Activated effector memory CD4-positive, alpha-beta T cell treated with Interleukin-2 at 50 U/mL for 16 hours (primary cell): ENCODE results near the gene UBE2G2.

ENCODE experiments used
- DNase-seq: peaks from one replicate; pipeline ENCODE4 v3.0.0-alpha.2; 2020

The UBE2G2 gene

GRCh38 chr21:44742418-44743153 is 59.0 kb downstream of the UBE2G2 start:
- no peak for DNase-seq

GRCh38 chr21:44741921-44742320 is 59.7 kb downstream of the UBE2G2 start:
- no peak for DNase-seq

- no peak for DNase-seq
These were observed 60.9 kb downstream of the UBE2G2 start for GRCh38 chr21:44740742-44741141.

GRCh38 chr21:44739316-44739715 is 62.3 kb downstream of the UBE2G2 start:
- DNase-seq = no peak

GRCh38 chr21:44738621-44739020 is 63.0 kb downstream of the UBE2G2 start:
- DNase-seq = no peak

GRCh38 chr21:44737706-44738354 is 63.8 kb downstream of the UBE2G2 start:
- no peak for DNase-seq

- no peak for DNase-seq
These were observed 65.2 kb downstream of the UBE2G2 start for GRCh38 chr21:44736291-44737004.

GRCh38 chr21:44735821-44736220 is 65.8 kb downstream of the UBE2G2 start:
- no peak for DNase-seq

- DNase-seq = no peak
These were observed 66.8 kb downstream of the UBE2G2 start for GRCh38 chr21:44734841-44735240.

- no peak for DNase-seq
These were observed 67.4 kb downstream of the UBE2G2 start for GRCh38 chr21:44734026-44734745.

- no peak for DNase-seq
These were observed 68.7 kb downstream of the UBE2G2 start for GRCh38 chr21:44732956-44733355.

GRCh38 chr21:44732263-44732662 is 69.4 kb downstream of the UBE2G2 start:
- DNase-seq = no peak

- no peak for DNase-seq
These were observed 70.6 kb downstream of the UBE2G2 start for GRCh38 chr21:44730951-44731579.

GRCh38 chr21:44730028-44730395 is 71.6 kb downstream of the UBE2G2 start:
- DNase-seq = no peak

- DNase-seq = no peak
These were observed 72.1 kb downstream of the UBE2G2 start for GRCh38 chr21:44729336-44730027.

GRCh38 chr21:44728716-44729115 is 72.9 kb downstream of the UBE2G2 start:
- no peak for DNase-seq

- no peak for DNase-seq
These were observed 73.9 kb downstream of the UBE2G2 start for GRCh38 chr21:44727757-44728156.

- no peak for DNase-seq
These were observed 74.3 kb downstream of the UBE2G2 start for GRCh38 chr21:44727321-44727720.

GRCh38 chr21:44726826-44727225 is 74.8 kb downstream of the UBE2G2 start:
- no peak for DNase-seq

GRCh38 chr21:44724926-44725325 is 76.7 kb downstream of the UBE2G2 start:
- no peak for DNase-seq

GRCh38 chr21:44724196-44724595 is 77.4 kb downstream of the UBE2G2 start:
- DNase-seq = no peak
